ENCODE measurements around the gene GRN.
"Not testable (repeated sequence)": the region's sequence is repeated elsewhere in the genome, so short reads cannot be mapped to it uniquely, and the experiment has no call there.

The GRN gene

DNA sequence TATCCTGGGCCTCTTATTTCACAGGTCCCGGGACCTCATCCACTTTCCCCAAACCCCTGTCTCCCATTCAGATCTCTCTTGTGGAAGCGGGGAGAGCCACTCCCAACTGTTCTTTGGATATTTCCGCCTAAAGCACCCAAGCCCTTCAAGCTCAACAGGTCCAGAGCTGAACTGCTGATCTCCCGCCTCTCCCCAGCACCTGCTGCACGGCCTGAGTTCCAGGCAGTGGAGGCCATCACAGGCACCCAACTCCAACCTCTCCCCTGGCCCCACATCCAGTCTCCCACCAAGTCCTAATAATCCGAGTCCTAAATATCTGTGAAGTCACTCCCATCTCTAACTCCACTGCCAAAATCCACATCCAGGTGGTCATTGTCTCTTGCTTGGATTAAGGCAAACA is 37.8 kb downstream of the GRN start:
- no peak for DNase-seq (ENCODE audit: low read depth, low spot score)

DNA sequence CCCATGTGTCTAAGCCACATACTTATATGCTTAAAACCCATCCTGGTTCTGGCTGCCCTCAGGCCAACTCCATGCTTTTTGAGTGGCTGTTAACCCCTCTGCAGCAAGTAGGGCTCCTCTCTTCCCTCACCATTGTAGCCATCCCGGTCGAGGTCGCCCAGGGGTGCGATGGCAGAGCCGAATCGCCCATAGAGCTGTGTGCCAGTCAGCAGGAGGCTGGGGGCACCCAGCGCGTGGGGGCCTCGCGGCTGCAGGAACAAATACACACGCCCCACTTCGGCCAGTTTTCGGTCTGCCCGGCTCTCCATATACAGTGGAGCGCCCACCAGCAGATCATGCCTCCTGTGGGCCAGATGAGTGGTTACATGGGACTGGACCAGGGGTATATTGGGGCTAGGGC is 38.3 kb downstream of the GRN start:
- no peak for DNase-seq (ENCODE audit: low read depth, low spot score)

DNA sequence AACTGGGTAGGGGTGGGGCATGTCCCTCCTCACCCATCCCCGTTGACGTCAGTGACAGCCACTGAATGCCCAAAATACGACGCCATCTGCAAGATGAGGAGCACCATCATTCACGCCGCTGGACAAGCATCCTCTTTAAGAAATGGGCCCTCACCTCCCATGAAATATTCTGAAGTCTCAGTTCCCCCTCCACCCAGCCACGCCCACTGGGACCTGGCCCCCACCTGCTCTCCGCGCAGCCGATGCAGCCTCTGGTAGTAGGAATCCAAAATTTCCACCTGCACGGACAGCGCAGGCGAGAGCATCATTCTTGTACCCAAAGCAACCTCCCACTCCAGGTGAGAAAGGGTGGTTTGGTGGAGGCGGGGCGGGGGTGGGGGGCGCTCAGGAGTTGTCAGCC is 38.8 kb downstream of the GRN start:
- DNase-seq (ENCODE audit: low read depth, low spot score): no peak

- no peak for DNase-seq (ENCODE audit: low read depth, low spot score)
These were observed 39.2 kb downstream of the GRN start for GRCh38 chr17:44384281-44384822.

DNA sequence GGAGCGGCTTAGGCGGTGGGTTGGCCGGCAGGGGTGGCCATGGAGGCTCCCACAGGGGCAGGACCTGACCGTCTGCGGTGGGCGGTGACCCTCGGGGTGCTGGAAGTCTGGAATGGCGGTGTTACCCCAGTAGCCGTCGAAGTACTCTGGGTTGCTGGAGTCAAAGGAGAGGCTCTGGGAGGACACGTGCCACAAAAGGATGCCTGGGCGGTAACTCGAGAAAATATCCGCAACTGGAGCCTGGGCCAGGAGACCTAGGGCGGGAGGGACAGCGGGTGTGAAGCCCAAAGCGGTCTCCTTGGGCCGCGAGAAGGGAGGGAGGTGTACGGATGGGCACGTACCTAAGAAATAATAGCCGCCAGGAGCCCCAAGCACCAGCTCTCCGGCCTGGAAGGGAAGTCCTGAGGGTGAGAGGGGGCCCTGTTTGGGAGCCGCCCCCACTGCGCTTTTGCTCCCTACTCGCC is 39.8 kb downstream of the GRN start:
- DNase-seq (ENCODE audit: low read depth, low spot score): no peak

GRCh38 chr17:44385287-44386181 is 40.4 kb downstream of the GRN start:
- peak; percentile 83 for DNase-seq (ENCODE audit: low read depth, low spot score)

DNA sequence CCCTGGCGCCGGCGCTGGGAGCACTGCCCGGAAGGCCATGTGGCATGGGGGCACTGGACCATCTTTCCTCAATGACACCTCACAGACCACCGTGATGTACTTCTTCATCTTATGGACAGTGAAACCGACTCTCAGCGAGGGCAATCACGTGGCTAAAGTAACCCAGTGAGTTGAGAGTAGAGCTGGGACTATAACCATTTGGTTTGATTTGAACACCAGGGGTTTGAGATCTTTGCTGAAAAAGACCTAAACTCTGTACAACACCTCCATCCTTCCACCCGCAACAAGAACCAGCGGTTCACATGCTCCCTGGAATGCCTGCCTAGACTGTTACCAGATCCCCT is 41.1 kb downstream of the GRN start:
- no peak for DNase-seq (ENCODE audit: low read depth, low spot score)

GRCh38 chr17:44387804-44388203 is 42.7 kb downstream of the GRN start:
- no peak for DNase-seq (ENCODE audit: low read depth, low spot score)

GRCh38 chr17:44389281-44389680 is 44.2 kb downstream of the GRN start, which contains the start of gene ITGA2B:
TSS of gene ITGA2B (minus strand) at chr17:44389649. CDS start at chr17:44389473, 176 bp downstream.
- no peak for DNase-seq (ENCODE audit: low read depth, low spot score)

DNA sequence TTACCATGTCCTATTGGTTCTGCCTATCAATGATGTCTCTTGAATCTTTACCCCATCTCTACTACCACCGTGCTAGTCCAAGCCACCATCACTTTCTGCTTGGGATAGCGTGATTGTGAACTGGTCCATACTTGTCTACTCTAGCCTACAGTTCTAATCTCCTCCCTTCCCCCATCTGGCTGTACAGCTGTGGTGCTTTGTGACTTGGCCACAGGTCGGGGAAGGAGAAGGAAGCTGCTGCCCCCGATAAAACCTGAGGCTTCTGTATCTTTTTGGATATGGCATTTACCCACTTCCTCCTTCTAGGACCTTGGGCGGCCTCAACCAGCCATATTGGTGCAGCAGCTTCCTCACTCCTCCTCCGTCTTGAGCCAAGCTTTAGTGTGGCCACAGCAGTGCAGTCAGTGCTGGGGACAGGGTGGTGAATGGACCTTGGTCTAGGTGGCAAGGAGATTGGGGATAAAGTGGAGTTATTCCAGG is 44.7 kb downstream of the GRN start:
- DNase-seq (ENCODE audit: low read depth, low spot score): no peak

DNA sequence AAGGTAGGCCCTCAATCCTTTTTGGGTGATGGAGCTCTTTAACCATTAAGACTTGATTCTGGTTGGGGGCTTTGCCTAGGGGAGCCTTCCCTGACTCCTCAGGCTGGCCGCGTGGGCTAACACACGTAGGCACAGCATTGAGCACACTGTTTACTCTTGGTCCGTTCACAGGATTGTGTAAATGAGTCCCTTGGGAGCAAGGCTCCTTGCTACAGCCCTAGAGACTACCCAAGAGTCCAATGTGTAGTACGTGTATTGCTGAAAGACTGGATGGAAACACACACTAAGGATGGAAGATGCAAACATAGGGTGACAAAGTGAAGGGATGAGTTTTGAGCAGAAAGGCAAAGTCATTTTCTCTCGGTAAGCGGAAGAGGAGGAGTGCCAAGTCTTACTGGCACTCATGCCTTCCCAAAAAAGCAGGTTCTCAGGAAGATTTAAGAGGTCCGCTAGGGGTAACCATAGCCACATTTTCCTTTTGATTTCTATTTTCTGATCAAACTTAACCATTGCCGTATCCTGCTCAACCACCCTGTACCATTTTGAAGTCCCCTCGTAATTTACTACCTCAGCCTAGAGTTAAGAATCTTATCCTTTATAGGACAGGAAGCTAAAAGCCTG is 45.3 kb downstream of the GRN start:
- DNase-seq (ENCODE audit: low read depth, low spot score): no peak

DNA sequence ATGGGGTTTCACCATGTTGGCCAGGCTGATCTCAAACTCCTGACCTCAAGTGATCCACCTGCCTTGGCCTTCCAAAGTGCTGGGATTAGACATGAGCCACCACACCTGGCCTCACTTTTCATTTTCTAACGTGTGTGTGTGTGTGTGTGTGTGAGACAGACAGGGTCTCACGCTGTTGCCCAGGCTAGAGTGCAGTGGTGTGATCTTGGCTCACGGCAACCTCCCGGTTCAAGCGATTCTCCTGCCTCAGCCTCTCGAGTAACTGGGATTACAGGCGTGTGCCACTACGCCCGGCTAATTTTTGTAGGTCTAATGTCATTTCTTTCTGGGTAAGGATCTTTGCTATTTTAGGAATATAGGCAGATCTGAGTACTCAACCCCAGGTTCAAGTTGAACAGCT is 49.0 kb downstream of the GRN start:
- DNase-seq (ENCODE audit: low read depth, low spot score): not testable (repeated sequence)

DNA sequence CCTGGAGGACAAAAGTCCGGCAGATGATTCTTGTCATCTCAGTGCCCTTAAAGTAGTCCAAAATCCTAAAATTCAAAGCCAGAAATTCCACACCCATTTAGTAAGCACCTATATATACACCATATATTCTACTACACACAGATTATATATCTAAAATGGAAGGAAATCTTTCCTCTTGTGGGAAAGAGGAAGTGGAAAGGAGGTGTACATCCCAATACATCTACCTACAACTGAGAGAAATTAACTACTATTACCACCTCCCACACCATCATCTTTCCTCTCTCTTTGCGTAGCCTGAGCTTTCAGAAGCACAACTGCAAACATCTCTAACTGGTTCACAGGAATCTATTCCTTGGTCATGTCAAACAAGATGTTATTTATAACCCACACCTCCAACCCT is 49.7 kb downstream of the GRN start:
- DNase-seq (ENCODE audit: low read depth, low spot score): no peak

DNA sequence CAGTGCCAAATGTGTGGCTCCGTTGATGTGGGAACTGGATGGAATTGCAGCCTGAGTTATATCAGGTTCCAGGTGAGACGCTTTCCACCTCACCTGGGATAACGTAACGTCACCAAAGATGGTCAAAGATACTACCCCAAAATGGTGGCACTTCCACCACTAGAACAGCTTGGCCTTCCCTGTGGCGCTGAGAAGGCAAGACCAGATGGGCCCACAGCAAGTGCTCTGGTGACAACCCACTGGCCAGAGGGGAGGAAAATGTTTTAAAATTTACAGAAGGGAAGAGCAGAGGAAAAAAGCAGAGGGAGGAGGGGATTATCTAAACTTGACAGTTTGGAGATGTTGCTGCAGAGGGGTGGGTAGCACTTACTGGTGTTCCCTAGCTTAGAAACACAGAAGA is 51.8 kb downstream of the GRN start:
- DNase-seq (ENCODE audit: low read depth, low spot score): no peak

DNA sequence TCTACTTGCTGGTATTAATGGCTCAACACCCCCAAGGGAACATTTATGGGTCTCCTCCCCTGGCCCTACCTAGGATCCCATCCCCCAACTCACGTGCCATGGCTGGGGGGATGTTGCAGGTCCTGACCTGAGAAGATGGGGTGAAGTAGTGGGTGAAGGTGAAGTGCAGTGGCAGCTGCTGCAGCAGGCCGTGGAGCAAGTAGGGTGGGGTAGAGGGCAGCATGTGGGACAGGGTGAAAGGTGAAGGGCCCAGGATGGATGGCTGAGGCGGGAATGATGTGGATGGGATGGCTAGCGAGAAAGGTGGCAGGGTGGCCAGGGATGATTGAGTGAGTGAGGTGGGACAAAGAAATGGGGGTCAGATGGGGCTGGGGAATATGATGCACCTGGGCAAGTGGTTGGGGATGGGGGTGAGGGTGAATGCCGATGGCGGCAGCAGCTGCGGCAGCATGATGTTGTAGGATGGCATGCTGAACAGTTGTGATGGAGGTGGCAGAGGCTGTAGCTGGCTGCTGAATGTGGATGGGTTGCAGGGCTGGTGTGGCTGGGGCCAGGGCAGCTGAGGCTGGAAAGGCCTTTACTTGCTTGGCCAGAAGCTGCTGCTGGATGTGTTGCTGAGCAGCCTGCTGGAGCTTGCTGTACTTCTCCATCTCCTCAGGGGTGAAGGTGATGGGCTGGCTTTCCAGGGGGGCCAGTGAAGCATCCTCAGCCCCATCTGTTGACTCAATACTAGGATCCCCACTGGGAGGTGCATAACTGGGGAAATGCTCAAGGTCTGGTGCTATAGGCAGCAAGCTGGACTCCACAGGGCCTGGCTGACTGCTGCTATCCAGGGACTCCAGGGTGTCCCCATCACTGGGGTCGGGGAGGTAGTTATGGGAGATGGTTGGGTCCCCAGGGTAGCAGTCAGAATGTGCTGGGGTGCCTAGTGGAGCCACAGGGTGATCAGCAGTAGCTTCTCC is 52.7 kb downstream of the GRN start:
- DNase-seq (ENCODE audit: low read depth, low spot score): no peak

- DNase-seq (ENCODE audit: low read depth, low spot score): no peak
These were observed 53.9 kb downstream of the GRN start for GRCh38 chr17:44398692-44399691.

DNA sequence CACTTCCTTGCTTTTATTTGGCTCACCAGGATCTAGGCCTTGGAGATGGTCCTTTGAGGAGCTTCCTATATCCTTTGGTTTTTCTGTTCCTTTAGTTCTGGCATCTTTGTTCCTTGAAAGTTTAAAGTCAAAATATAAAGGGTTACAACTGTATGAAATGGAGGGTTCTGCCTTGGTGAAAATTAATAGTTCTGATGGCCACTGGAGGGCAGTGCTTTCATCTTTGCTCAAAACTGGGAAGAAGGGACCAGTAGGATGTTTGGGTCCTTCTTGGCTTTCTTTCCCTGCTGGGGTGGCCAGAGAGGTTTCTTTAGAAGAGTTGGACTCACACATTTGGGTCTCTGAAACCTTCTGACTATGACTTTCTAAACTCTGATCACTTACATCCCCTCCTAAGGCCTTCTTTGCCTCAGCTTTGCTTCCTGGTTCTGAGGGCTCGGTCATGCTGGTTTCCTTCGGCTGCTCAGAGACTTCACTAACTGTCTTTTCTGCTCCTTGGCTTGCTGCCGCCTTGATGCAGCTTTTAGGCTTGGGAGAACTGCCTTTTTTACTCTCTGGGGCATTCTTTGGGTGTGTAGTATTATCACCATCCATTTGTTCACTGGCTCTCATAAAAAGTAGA is 55.2 kb downstream of the GRN start:
- peak; percentile 52 for DNase-seq (ENCODE audit: low read depth, low spot score)
